GM18870 (cell line): ENCODE results near the gene COPS3.

Source experiments
- ATAC-seq: cut with Tn5 transposase; IDR thresholded peaks from one replicate; pipeline ENCODE4 v1.9.1; 2021; ENCODE audit warnings: moderate library complexity; ENCODE audit not compliant: unreplicated experiment

The COPS3 gene

GRCh38 chr17:17223736-17224135, 57.3 kb downstream of the COPS3 start:
- no peak for ATAC-seq

GRCh38 chr17:17221329-17221728, 59.7 kb downstream of the COPS3 start:
- ATAC-seq = no peak

GRCh38 chr17:17220529-17220928, 60.5 kb downstream of the COPS3 start:
- ATAC-seq = no peak

GRCh38 chr17:17217995-17218394, 63.1 kb downstream of the COPS3 start:
- no peak for ATAC-seq

GRCh38 chr17:17216776-17217175, 64.3 kb downstream of the COPS3 start:
- no peak for ATAC-seq

- ATAC-seq = no peak
Measured at GRCh38 chr17:17216236-17216635, 64.8 kb downstream of the COPS3 start.

- ATAC-seq = no peak
Measured at GRCh38 chr17:17215575-17215974, 65.5 kb downstream of the COPS3 start.

- ATAC-seq = no peak
Measured at GRCh38 chr17:17214646-17215436, 66.2 kb downstream of the COPS3 start.

GRCh38 chr17:17213775-17214174, 67.3 kb downstream of the COPS3 start:
- no peak for ATAC-seq

- no peak for ATAC-seq
Measured at GRCh38 chr17:17207998-17208397, 73.0 kb downstream of the COPS3 start.

GRCh38 chr17:17206913-17207335, 74.1 kb downstream of the COPS3 start:
- no peak for ATAC-seq

GRCh38 chr17:17206124-17206912, 74.7 kb downstream of the COPS3 start, which contains the start of gene PLD6:
Gene PLD6, minus strand, starts transcription at chr17:17206333. Its CDS starts 47 bp downstream, at chr17:17206286.
- ATAC-seq = no peak

- no peak for ATAC-seq
Measured at GRCh38 chr17:17205368-17206123, 75.5 kb downstream of the COPS3 start.

- ATAC-seq = no peak
Measured at GRCh38 chr17:17204635-17205231, 76.3 kb downstream of the COPS3 start.

- ATAC-seq = no peak
Measured at GRCh38 chr17:17204041-17204591, 76.9 kb downstream of the COPS3 start.

GRCh38 chr17:17203173-17203730, 77.8 kb downstream of the COPS3 start:
- no peak for ATAC-seq

GRCh38 chr17:17201907-17202306, 79.1 kb downstream of the COPS3 start:
- no peak for ATAC-seq

GRCh38 chr17:17201271-17201670, 79.8 kb downstream of the COPS3 start:
- ATAC-seq = no peak

- ATAC-seq = no peak
Measured at GRCh38 chr17:17200831-17201230, 80.2 kb downstream of the COPS3 start.

- ATAC-seq = no peak
Measured at GRCh38 chr17:17200311-17200710, 80.7 kb downstream of the COPS3 start.
